Fibroblast of the aortic adventitia (primary cell): ENCODE results near the gene SLC5A2. TPM values are rescaled to one million over a fixed set of nuclear protein-coding genes. Genes with fewer than 3 reads are reported as not detected.

Experiments
- DNase-seq: peaks from one replicate; pipeline ENCODE4 v3.0.0-alpha.2; 2010; ENCODE audit warnings: low read depth
- H3K4me3 ChIP-seq: 2 replicates; pipeline ENCODE4 v1.5.1; 2011; ENCODE audit warnings: low read depth, mild to moderate bottlenecking, control low read depth, low read length, moderate library complexity
- total RNA-seq: library from RNA; depleted of rRNA; stranded (reverse); fragments of >200 nt; gene quantifications from 2 replicates; pipeline ENCODE4 v1.2.3, GENCODE V29; 2012; ENCODE audit warnings: low replicate concordance
- TF ChIP-seq, protein P1 (sequence below): IDR thresholded peaks from 2 replicates; pipeline ENCODE4 v1.5.1; 2011; ENCODE audit warnings: mild to moderate bottlenecking, low read length, control low read depth, inconsistent platforms; ENCODE audit not compliant: insufficient read depth

SLC5A2 gene
- total RNA-seq, 1 donor: not detected

- H3K4me3 ChIP-seq: no peak overlapping the region
- no peak for DNase-seq
- TF ChIP-seq, protein P1, sequence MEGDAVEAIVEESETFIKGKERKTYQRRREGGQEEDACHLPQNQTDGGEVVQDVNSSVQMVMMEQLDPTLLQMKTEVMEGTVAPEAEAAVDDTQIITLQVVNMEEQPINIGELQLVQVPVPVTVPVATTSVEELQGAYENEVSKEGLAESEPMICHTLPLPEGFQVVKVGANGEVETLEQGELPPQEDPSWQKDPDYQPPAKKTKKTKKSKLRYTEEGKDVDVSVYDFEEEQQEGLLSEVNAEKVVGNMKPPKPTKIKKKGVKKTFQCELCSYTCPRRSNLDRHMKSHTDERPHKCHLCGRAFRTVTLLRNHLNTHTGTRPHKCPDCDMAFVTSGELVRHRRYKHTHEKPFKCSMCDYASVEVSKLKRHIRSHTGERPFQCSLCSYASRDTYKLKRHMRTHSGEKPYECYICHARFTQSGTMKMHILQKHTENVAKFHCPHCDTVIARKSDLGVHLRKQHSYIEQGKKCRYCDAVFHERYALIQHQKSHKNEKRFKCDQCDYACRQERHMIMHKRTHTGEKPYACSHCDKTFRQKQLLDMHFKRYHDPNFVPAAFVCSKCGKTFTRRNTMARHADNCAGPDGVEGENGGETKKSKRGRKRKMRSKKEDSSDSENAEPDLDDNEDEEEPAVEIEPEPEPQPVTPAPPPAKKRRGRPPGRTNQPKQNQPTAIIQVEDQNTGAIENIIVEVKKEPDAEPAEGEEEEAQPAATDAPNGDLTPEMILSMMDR: no peak
These were observed 6.3 kb downstream of the SLC5A2 start for GRCh38 chr16:31489298-31489564.

DNA sequence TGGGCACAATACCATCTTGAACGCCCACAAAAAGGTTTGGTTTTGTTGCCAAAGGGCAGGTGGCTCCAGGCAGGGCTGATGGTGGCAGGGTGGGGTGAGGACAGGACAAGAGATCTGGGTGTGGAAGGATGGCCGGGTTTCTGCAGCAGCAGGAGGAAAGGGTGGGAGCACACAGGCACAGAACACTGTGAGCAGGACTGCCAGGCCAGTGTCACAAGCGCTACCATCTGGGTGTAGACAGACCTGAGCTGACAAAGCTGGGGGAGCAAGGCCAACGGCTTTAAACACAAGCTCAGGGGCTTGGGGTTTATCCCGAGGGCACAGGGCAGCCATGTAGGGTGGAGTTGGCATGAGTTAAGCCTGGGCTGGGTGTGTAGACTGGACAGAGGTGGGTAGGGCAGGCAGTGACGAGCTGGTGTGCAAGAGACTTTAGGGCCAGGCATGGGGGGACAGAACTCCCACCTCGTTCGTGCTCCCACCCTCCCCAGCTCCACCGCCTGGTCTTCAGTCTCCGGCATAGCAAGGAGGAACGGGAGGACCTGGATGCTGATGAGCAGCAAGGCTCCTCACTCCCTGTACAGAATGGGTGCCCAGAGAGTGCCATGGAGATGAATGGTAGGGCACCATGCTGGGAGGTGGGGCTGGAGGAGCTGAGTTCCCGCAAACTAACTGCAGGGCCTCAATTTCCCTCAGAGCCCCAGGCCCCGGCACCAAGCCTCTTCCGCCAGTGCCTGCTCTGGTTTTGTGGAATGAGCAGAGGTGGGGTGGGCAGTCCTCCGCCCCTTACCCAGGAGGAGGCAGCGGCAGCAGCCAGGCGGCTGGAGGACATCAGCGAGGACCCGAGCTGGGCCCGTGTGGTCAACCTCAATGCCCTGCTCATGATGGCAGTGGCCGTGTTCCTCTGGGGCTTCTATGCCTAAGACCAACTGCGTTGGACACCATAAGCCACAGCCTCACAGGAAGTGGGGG, 7.0 kb downstream of the SLC5A2 start:
- no peak for DNase-seq
- TF ChIP-seq, protein P1: no peak
- no peak overlapping the region for H3K4me3 ChIP-seq

DNA sequence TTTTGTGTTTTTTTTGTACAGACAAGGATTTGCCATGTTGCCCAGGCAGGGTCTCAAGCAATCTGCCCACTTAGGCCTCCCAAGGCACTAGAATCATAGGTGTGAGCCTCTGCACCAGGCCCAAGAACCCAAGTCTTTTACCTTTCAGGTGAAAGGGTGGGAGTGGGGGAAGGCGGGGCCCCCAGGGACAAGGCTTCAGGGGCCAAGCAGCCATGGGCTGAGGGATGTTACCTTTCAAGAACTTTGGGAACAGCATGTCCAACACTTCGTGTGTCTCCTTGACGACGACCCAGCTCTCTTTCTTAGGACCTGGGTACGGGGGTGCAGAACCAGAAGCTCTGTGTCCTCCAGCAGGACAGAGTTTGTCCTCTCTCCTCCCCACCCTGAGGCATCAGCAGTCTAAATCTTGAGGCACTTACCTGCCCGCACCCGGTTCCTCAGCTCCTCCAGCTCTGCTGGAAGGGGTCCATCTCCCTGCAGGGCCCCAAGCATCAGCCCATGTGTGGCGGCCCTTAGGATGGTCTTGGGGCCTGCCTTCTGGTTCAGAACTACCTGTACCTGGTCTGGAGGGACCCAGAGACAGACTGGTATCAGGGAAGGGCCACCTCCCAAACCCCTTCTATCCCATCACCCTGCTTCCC, 9.0 kb downstream of the SLC5A2 start:
- TF ChIP-seq, protein P1: no peak
- no peak overlapping the region for H3K4me3 ChIP-seq
- no peak for DNase-seq

GRCh38 chr16:31493506-31494125, 10.7 kb downstream of the SLC5A2 start:
- H3K4me3 ChIP-seq: no peak overlapping the region
- TF ChIP-seq, protein P1: no peak
- DNase-seq: no peak

DNA sequence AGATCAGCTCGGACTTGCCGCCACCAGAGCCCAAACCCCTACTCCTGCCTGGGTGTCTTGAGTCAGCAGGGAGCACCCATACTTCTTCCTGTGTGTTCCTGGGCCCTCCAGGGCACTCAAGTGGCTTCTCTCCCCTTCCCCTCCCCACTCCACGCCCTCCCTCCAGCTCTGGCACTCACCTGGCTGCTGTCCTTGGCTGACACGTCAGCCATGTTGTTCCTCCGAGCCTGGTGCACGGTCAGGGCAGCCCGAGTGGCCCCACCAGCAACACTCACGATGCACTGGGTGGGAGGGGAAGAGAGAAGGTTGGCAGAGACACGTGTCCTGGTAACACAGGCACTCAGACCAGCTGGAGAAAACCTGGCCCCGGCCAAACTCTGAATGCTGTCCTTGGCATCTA, 13.7 kb downstream of the SLC5A2 start:
- DNase-seq: no peak
- no peak overlapping the region for H3K4me3 ChIP-seq
- TF ChIP-seq, protein P1: no peak

- TF ChIP-seq, protein P1: no peak
- DNase-seq: no peak
These were observed 15.6 kb downstream of the SLC5A2 start for GRCh38 chr16:31498493-31498892.

More at GRCh38 chr16:31498493-31498892, 15.6 kb downstream of the SLC5A2 start:
- no peak overlapping the region for H3K4me3 ChIP-seq
